Stimulated activated CD4-positive, alpha-beta T cell treated with anti-CD3 and anti-CD28 coated beads, Interleukin-15, amount 100 ng/mL, for 48 hours (primary cell): ENCODE measurements around the gene GRB10.
"Not testable (repeated sequence)": the region's sequence is repeated elsewhere in the genome, so short reads cannot be mapped to it uniquely, and the experiment has no call there.

Source experiments
- DNase-seq, 2 donors: peaks; one replicate each; pipeline ENCODE4 v3.0.0-alpha.2; 2020; ENCODE audit warnings: low read depth in 2 of 2

Gene GRB10

DNA sequence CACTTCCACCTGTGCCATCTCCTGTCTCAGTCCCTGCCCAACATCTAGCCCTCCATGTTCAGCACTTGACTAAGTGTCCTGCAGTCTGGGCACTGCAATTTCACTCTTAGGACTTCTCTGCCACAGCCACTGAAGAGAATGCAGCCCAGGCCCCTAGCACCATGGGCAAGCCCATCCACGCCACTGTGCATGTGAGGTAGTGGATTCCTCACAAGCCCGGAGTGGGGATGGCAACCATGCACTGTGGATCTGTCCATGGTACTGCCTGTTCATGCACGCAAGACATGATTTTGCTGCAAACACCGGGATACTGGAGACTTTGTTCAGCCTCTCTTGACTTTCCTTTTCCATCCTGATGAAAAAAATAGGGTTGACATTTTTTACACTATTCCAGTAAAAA, 229.8 kb downstream of the GRB10 start:
- no peak for DNase-seq

DNA sequence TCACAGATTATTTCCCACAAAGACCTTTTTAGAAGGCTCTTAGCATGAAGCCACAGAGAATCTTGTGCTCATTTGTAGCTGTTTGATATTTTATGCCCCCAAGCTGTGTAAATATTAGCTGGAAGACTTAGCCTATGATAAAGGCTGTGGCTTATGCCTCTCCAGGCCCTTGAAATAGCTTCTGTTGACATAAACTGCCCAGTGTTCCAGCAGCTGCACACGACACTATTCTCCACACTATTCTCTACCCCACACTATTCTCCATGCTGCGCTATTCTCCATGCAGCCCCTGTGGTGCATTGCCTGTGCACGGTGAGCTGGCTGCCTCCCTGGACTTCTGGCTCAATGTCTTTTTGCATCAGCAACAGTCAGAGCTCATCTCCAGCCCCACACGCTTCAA, 230.6 kb downstream of the GRB10 start:
- DNase-seq = no peak

DNA sequence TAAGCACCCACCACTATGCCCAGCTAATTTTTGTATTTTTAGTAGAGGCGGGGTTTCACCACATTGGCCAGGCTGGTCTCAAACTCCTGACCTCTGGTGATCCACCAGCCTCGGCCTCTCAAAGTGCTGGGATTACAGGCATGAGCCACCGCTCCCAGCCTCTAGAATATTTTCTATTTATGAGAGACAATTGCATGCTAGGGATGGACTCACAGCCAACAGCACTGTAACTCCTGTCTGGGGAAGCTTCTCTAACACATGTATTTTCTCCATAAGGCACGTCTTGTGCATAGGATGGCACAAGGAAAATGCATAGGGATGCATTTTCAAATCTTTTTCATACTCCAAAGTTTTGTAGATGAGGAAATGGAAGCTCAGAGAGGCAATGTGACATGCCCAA, 237.1 kb downstream of the GRB10 start:
- DNase-seq = not testable (repeated sequence)

DNA sequence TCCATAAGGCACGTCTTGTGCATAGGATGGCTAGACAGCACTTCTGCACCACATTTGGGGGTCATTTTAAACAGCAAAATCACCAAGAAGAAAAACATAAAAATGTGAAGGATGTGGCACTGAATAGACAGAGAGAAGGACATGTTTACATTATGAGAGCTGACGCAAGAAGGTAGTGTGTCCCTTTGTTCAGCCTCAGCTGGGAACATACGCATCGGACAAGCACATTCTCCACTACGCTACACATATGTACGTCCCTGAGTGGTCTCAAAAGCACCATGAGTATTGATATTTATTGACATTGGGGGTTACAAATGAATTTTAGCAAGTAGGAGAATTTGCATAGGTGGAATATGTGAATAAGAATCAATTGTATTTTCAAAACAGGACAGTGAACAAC, 237.7 kb downstream of the GRB10 start:
- no peak for DNase-seq

DNA sequence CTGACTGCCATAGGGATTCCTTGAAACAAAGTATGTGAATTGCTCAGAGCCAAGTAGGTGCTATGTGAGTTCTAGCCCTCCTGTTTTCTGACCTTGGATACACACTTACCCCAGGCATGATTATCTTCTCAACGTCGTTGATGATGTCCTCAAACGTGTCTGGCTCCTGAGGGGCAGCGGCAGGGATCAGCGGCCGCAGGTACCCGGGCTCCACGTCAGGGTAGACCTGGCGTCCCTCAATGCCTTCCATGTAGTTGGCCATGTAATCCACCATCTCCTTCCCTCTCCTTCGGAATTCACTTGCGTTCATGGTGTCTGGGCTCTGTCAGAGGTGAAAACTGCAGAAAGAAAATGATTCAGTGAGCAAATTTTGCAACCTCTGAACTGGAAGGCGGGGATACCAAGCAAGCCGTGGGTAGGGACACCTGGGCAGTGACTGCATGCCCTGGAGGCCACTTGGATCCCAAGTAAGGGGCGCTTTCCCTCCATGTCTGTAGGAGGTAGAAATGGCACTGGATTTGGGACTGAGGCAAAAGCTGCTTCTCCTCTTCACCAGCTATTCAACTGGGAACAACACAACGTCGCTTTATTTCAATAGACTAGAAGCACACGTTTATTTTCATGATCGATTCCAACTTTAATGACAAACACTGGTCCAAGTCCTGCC, 238.8 kb downstream of the GRB10 start:
- no peak for DNase-seq

DNA sequence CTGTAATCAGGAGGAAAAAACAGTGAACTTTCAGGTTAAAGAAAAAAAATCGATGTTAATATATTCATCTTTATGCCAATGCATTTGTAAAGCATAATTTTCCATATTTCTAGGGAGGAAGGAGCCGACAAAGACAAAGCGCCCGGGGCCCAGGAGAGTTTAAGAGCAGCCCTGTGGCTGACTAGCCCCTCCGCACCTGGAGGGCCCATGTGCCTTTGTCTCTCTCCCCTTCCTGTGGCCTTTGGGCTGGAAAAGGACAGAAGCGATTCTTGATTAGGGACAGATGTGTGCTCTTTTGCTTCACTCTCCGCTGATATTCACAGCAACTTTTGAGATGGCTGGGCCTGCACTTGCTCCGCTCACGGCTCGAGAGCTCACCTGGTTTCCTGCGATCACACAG, 240.6 kb downstream of the GRB10 start:
- DNase-seq = no peak

DNA sequence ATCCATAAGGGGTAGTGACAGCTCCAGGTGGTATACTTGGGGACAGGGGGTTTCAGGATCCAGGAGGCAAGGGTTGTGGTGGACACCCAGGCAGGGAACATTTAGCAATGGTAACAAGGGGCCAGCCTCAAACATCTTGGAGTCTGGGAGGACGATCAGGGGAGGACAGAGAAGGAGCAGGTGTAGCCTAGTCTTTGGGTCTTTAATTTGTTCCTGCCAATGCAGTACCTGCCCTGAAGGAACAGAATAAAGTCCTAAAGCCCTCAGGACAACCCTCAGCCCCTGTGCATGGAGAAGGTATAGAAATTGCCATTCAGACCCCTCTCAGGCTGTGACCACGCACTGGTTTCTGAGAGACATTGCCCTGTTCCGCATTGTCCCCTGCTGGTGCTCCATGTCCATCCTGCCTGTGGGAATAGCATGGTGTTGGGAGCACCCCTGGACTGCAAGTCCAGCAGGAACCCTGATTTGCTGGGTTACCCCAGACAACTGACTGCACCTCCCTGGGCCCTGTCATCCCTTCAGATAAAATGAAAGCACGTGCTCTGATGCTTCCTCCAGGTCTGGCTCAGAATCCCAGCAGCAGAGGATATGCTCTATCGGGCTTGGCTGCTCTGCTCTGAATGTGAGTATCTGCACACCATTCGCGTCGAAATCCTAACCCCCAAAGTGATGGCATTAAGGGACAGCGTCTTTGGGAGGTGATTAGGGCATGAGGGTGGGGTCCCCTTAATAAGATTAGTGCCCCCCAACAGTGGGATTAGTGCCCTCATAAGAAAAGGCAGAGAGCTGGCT, 241.7 kb downstream of the GRB10 start:
- no peak for DNase-seq
